ENCODE data around the gene SMIM38.

The SMIM38 gene

DNA sequence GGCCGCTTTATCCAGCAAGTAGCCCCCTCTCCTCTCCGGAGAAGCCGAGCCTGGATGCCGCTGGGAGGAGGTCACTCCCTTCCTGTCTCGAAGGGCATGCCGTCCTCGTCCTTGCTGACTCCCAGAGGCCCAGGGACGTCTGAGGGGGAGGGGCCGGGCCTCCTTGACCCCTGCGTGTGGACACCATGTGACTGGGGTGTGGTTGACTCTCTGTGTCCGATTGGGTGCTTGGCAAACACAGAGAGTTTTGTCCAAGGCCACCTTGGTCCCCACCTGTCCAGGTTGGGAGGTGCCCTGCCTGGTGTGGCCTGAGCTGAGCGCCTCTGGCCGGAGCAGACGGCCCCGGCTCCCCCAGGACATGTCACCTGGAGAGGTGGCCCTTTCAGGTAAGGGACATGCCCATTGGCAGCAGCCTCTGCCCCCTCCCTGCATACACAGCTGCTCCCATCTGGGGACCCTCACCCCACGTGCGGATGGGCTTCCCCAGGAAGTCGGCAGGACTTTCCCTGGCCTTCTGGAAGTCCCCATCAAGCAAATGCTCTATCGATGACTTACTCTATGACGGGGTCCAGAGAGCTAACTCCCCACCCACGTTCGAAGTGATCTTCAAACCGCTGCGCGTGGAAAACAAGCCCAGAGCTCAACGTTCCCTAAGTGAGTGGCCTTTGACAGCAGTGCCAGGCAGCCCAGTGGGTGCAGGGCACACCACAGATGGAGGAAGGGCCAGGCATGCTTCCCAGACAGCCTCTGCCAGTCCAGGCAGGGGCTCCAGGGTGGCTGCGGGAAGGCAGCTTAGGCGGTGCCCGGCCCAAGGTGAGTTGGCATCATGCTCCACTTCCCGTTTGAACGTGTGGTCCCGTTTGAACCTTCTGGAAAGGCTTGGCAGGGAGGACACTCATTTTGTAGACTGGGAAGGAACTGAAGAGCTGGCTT, at the start of gene SMIM38:
SMIM38 (plus strand) TSS at position 634 of the 933 bp plus-strand sequence. CDS start 1,912 bp downstream, outside the sequence.
- no peak for FAIRE-seq

DNA sequence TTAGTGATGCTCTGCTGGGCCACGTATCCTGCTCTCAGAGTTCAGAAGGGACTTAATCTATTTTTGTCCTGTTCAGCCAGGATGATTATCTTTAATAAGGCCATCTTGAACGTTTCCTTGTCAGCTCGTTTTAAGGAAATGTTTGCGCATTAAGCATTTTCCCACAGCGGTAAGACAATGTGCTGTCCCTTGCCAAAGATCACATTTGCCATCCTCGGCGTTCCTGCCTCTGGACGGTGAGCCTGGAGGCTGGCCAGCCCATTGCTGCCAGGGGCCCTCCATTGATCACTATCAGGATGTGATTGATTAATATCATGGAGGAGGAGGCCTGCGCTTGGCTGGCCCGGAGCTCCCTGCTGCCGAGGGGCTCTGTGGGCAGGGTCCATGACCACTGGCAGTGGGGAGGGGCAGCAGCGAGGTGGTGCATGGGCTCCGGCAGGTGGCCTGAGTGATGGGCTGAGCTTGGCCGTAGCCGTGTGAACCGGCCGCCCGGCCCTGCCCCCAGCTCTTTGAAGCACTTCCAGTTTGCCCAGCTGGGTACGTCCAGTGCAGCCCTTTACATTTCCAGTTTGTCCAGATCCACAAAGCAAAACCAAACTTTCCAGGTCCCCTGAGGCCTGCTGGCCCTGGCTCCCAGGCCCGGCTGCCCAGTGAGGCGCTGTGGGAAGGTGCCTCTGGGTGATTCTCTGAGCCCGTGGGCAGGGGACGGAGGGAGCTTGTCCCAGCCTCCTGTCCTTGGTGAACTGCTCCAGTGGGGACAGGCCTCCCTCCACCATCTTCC, 49.5 kb upstream of the SMIM38 start:
- DNase-seq (ENCODE audit: insufficient read length, low spot score) = no peak
- FAIRE-seq = no peak

More for the DNA sequence above, at the start of gene SMIM38:
- DNase-seq (ENCODE audit: insufficient read length, low spot score) = no peak

DNA sequence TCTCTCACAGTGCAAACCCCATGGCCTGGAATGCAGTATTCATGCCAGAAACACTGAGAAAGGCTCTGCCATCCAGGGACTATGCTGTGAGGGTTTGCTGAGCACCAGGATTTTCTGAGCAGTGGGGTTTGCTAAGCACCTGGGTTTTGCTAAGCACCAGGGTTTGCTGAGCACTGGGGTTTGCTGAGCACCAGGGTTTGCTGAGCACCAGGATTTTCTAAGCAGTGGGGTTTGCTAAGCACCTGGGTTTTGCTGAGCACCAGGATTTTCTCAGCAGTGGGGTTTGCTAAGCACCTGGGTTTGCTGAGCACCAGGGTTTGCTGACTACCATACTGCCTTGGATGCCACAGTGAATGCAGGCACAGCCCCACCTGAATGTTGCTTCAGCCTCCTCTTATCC, 48.3 kb upstream of the SMIM38 start:
- no peak for FAIRE-seq

DNA sequence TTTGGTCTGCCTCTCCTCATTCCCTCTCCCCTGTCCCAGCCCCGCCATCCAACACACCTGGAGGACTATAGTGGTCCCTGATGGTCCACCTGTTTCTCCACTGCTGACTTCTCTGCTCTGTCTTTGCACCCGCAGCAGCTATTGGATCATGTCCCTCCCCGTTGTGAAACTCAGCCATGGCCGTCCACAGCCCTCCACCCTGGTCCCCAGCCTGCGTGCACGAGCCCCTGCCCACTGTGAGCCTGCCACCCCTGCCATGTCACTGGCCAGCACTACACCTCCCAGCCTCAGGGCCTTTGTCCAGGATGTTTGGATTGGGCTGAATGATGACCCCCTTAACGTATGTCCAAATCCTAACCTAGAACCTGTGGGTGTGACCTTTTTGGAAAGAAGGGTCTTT, 47.7 kb upstream of the SMIM38 start:
- FAIRE-seq (no peak), DNase-seq (ENCODE audit: insufficient read length, low spot score) (no peak)

More for the DNA sequence above, 48.3 kb upstream of the SMIM38 start:
- no peak for DNase-seq (ENCODE audit: insufficient read length, low spot score)

DNA sequence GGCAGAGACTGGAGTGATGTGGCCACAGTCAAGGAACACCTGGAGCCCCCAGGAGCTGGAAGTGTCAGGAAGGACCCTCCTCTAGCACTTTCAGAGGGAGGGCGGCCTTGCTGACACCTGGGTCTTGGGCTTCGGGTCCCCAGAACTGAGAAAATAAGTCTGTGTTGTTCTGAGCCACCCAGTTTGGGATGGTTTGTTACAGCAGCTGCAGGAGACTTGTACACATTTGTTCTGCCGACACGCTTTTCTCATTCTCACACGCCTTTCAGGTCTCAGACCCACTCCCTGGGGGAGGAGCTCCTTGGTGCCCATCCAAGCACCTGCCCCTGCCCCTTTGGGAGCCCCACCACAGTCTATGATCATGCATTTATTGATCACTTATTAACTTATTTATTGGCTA, 47.2 kb upstream of the SMIM38 start:
- DNase-seq (ENCODE audit: insufficient read length, low spot score) (no peak), FAIRE-seq (no peak)

DNA sequence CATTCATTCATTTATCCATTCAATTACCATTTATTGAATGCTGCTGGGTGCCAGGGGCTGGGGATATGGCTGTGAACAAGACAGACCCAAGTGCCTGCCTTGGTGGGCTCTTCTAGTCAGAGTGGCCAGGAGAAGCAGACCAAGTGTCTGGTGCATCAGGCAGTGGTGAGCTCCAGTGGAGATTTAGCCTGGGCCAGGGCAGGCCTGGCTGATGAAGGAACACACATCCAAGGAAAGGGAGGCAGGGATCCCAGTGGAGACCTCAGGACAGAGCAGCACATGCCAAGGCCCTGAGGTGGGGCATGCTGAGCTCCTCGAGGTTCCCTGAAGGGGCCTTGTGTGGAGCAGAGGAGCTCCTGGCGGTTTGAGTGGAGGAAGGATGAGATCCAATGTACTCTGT, 46.6 kb upstream of the SMIM38 start:
- FAIRE-seq = no peak
- DNase-seq (ENCODE audit: insufficient read length, low spot score) = no peak

DNA sequence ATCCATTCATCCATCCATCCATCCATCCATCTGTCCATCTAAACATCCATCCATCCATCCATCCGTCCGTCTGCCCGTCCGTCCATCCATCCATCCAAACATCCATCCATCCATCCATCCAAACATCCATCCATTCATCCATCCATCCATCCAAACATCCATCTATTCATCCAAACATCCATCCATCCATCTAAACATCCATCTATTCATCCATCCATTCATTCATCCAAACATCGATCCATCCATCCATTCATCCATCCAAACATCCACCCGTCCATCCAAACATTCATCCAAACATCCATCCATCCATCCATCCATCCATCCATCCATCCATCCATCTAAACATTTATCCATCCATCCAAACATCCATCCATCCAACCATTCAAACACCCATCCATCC, 45.3 kb upstream of the SMIM38 start:
- DNase-seq (ENCODE audit: insufficient read length, low spot score) (no peak), FAIRE-seq (no peak)

DNA sequence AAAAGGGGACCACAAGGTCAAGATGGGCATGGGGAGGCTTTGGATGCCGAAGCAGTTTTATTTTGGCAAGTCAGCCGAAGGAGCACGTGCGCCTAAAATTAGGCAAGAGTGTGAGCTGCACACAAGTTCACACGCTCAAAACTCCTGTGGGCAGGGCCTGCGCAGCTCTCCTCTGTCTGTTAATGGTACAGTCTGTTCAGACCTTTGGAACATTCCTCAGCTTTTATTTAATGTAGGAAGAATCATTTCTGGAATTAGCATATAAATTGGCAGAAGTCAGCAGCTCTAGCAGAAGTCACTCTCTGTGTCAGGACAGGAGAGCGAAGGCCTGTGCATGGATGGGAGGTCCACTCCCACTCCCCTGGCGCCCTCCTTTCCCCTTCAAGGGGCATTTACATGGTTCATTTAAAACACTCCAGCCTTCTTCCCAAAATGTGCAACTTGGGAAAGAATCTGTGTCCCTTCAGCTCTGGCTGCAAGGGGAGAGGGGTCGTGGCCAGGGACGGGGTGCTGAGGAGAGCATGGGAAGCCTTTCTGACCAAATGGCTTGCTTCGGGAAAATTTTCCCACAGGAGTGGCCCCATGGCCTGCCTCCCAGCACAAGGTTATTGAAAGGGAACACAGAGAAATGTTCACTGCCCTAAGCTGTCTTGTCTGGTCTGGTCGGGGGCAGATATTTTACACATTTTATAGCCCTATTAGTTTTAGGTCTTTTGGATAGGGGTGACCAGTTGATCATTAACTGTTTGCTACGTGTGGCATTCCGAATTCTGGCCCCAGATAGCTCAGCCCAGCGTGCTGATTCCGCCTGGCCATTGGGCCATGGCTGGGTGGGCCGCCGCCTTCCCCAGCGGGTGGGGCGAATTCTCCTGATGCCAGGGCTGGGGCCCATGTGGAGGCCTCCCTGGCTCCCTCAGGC, 43.9 kb upstream of the SMIM38 start:
- FAIRE-seq (no peak), DNase-seq (ENCODE audit: insufficient read length, low spot score) (no peak)

DNA sequence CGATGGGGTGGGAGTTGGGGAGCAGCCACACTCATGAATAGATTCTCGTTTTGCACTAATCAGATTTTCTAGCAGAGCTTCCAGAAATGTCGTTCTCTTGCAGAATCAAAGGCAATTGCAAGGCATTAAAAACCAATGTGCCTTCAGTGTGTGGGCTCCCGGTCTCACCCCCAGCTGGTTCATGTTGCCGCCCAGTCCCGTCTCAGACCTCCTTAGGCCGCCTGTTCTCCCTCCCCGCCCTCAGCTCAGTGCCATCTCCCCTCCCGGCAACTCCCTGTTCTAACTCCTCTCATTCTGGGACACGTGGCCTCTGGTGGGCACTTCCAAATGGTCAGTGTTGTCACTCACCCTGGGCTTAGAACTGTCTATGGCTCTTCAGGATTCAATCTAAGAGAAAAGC, 42.5 kb upstream of the SMIM38 start:
- DNase-seq (ENCODE audit: insufficient read length, low spot score) (no peak), FAIRE-seq (no peak)

DNA sequence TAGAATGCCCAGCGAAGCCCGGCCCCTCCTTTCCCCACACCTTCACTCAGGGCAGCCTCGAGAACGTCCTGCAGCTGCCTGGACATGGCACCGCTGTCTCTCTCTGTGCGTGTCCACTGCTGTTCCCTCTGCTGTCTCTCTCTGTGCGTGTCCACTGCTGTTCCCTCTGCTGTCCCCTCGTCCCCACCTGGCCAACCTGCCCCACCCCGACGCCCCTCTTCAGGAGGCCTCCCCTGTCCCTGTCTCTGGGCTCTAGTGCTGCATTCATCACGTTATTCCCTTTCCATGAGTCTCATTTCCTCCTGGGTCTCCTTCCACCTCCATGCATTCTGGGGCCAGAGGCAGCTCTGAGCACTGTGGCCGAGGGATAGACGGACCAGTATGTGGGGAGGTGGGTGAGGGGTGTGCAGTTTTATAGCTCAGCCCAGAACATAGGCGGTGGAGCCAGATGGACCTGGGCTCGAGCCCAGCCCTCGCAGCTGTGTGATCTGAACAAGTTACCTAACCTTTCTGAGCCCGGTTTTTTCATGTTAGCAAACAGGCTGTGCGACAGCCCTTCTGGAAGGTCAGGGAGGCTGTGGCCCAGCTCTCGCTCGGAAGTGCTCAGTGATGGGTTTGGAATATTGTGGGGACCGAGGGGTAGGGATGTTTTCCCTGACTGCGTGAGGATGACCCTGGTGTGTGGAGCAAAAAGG, 41.9 kb upstream of the SMIM38 start:
- DNase-seq (ENCODE audit: insufficient read length, low spot score) = no peak
- FAIRE-seq = no peak

DNA sequence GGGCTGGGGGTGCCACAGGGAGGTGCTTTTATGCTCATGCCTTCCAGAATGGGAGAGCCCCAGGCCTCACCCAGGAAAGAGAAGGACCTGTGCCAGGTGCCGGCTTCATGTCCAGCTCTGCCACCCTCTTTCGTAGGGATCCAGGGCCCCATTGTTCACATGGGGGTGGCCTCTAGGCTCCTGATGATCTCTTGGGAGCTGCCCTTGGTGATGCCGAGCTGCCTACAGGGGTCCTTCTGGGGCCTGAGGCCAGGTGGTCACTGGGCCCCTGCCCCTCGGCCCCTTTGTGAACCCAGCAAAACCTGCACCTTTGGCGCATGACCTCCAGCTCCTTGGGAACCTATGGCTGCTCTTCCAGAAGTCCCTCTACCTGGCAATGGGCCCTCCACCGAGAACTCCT, 41.4 kb upstream of the SMIM38 start:
- FAIRE-seq = no peak
- no peak for DNase-seq (ENCODE audit: insufficient read length, low spot score)

DNA sequence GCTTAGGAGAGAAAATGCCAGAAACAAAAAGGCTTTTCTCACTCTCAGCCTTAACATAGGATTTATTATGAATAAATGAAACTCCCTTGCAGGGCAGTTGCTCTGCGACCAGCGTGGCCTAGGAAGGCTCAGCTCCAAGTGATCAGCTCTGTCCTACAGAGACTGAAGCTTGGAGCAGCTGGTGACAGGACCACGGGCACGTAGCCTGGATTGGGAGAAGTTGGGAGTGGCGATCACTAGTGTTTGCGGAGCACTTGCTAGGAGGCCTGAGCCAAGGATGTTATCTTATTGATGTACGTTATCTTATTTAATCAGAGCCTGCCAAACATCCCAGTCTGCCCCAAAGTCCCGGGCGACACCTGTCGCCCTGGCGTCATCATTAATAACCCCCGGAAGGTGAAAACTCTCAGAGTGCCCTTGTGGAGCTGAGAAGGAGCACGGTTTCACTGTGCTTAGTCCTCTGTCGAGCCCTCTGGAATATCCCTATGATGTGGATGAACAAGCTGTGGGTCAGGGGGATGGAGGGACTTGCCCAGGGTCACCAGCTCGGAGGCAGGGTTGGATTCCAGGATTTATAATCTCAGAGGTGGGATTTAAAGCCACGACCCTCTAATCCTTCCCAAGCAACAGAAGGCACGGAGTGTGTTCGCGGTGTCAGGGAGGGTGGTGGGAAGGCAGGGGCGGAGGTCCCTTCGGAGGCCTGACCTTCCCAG, 40.8 kb upstream of the SMIM38 start:
- FAIRE-seq (no peak), DNase-seq (ENCODE audit: insufficient read length, low spot score) (no peak)

DNA sequence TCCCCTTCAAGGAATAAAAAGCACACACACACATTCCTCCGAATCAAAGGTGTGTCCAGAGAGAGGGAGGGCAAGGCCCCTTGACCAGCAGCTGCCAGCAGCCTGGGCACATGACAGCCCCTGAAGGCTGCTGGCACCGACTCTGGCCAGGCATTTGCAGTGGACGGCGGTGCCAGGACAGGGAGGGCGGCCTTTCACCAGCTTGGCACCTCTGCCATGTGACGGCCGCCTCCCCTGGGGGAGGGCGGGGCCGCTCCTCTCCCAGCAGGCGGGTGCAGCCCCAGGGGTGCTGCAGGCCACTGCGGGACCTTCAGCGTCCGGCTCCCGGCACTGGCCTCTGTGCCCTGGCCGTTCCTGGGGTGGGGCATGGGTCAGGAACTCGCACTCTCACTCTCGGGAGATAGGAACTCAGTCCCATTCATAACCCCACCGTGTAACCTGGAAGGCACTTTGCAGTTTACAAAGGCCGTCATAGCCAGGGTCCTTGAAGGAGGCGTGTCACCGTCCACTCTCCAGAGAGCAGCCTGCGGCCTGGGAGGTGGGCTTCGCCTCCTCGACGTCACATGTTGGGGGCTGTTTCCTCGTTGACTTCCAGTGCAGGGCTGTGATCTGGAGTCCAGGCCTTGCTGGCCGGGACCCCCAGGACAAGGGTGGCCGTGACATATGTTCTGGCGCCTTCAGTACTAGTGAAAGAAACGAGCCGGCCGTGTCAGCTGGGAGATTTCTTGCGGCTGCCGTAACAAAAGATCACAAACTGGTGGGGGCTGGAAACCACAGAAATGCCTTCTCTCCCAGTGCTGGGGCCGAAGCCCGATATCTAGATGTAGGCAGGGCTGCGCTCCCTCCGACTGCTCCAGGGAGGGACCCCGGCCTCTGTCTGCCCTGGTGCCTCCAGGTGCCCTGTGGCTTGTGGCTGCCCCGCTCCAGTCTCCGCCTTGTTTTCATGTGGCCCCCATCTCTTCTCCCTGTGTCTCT, 39.9 kb upstream of the SMIM38 start:
- DNase-seq (ENCODE audit: insufficient read length, low spot score) (no peak), FAIRE-seq (no peak)

DNA sequence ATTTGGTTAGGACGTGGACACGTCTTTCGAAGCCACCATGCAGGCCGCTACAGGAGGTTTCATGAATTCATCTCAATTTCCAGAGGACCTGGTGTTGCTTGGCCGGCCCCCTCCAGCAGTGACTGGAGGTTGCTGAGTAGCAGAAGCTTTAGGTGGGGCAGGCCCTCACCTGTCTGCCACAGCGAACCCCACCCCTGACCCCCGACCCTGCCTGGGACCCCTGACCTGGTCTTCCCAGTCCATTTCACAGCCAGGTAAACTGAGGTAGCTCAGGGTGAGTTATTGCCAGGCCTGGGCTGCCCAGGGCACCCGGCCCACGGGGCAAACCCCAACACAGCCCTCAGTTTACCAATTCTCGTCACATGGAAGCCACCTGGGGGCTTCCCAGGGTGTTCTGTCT, 39.1 kb upstream of the SMIM38 start:
- DNase-seq (ENCODE audit: insufficient read length, low spot score) = no peak
- FAIRE-seq = no peak

DNA sequence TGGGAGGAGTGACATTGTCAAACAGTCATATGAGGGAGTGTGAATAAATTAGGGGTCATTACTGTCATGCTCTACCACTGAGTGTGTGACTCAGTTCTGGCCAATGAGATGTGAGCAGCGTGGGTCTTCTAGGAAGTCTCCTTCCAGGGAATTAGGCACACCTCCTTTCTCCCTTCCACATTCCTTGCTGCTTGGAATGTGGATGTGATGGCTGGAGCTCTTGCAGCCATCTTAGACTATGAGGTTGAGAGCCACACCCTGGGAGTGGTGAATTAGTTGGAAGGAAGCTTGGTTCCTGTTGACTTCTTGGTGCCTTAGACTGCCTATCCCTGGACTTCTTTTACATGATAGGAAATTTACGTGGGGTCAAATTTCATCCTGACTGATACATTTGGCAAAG, 36.5 kb upstream of the SMIM38 start:
- DNase-seq (ENCODE audit: insufficient read length, low spot score) = no peak
- FAIRE-seq = no peak

DNA sequence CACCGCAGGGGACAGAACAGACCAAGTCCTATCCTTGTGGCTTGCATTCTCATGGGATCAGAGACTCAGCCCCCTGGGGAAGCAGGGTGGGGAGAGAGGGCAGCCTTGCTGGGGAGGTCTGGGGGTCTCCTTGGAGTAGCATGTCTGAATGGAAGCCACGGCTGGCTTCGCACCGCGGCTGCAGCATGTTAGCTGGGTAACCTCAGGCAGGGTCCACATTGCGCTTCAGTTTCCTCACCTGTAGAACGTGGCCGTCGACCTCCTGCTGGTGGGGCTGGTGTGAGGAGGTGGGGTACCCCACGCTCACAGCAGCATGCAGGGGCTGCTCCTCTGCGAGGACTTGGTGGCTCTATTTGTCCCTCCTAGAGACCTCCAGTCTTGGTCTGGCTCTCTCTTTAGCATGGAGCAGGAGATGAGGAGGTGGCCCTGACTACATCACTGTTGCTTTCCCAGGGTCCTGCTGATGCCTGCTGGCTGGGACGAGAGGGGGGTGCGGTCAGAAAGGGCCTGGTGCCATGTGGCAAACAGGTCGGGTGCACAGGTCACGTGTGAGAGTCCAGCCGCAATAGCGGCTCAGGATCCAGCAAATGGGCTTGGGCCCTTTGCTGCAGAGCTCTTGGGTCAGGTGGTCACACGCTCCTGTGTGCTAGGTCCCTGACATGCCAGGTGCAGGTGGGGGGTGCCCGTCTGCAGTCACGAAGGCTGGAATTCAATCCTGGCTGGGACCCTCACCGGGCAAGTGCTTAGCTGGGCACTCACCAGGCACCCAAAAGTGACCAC, 35.4 kb upstream of the SMIM38 start:
- DNase-seq (ENCODE audit: insufficient read length, low spot score) (no peak), FAIRE-seq (no peak)

DNA sequence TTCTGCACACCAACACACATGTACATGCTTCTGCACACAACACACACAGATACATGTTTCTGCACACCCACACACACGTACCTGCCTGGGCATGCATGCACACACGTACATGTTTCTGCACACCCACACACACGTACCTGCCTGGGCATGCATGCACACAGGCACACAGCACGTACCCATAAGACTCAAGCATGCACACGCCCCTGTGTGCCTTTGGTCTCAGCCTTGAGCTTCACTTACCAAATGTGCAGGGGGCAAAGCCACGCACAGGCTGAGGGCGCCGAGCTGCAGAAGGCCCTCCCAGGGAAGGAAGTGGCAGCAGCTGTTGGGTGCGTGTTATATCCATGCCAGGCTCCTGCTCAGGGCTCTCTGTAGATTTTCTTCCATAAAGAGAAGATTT, 34.7 kb upstream of the SMIM38 start:
- no peak for DNase-seq (ENCODE audit: insufficient read length, low spot score)
- FAIRE-seq = no peak

Data from GM19239 (cell line).